ENCODE results near the gene LUZP2.

The LUZP2 gene

DNA sequence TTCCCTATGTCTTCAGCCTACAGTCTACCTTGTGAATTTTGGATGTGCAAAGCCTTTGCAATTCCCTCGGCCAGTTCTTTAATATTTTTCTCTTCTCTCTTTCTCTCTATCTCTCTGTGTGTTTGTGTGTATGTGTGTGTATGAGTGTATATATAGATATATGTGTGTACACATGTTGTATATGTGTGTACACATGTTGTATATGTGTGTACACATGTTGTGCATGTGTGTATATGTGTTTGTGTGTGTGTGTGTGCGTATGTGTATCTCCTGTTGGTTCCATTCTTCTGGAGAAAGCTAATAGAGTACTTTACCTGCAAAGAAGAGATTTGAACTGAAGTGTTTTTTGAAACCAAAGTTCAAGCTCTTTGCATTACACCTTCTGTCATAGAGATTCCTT is 155.0 kb downstream of the LUZP2 start:
- no peak overlapping the region for H3K4me3 ChIP-seq (ENCODE audit: control insufficient read depth, low read depth, low read length)
- TF ChIP-seq, protein P1, sequence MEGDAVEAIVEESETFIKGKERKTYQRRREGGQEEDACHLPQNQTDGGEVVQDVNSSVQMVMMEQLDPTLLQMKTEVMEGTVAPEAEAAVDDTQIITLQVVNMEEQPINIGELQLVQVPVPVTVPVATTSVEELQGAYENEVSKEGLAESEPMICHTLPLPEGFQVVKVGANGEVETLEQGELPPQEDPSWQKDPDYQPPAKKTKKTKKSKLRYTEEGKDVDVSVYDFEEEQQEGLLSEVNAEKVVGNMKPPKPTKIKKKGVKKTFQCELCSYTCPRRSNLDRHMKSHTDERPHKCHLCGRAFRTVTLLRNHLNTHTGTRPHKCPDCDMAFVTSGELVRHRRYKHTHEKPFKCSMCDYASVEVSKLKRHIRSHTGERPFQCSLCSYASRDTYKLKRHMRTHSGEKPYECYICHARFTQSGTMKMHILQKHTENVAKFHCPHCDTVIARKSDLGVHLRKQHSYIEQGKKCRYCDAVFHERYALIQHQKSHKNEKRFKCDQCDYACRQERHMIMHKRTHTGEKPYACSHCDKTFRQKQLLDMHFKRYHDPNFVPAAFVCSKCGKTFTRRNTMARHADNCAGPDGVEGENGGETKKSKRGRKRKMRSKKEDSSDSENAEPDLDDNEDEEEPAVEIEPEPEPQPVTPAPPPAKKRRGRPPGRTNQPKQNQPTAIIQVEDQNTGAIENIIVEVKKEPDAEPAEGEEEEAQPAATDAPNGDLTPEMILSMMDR (IDR thresholded peaks at IDR 0.05; ENCODE audit: control insufficient read depth, insufficient read depth, low read depth, low read length, missing control alignments): no peak
- no peak for DNase-seq (ENCODE audit: low read depth)

GRCh38 chr11:24653901-24654300 is 157.0 kb downstream of the LUZP2 start:
- DNase-seq (ENCODE audit: low read depth): no peak
- H3K4me3 ChIP-seq (ENCODE audit: control insufficient read depth, low read depth, low read length): no peak overlapping the region
- TF ChIP-seq, protein P1 (IDR thresholded peaks at IDR 0.05; ENCODE audit: control insufficient read depth, insufficient read depth, low read depth, low read length, missing control alignments): no peak

DNA sequence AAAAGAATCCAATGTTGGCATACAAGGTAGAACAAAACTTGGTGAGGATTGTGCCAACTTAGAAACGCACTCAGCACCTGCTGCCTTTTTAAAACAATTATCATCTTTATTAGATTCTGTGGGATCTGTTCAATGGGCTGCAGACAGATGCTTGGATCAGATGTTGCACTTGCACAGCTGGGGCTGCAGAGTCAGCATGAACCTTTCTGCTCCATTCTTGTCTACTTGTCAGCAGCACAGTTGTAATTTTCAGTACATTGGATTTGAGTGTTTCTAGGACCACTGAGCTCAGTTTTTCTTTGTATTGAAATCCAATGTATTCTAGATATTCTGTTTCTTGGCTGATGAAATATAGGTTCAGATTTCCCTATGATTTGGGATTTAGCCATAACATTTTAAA is 164.5 kb downstream of the LUZP2 start:
- TF ChIP-seq, protein P1 (IDR thresholded peaks at IDR 0.05; ENCODE audit: control insufficient read depth, insufficient read depth, low read depth, low read length, missing control alignments): no peak
- no peak overlapping the region for H3K4me3 ChIP-seq (ENCODE audit: control insufficient read depth, low read depth, low read length)
- no peak for DNase-seq (ENCODE audit: low read depth)

DNA sequence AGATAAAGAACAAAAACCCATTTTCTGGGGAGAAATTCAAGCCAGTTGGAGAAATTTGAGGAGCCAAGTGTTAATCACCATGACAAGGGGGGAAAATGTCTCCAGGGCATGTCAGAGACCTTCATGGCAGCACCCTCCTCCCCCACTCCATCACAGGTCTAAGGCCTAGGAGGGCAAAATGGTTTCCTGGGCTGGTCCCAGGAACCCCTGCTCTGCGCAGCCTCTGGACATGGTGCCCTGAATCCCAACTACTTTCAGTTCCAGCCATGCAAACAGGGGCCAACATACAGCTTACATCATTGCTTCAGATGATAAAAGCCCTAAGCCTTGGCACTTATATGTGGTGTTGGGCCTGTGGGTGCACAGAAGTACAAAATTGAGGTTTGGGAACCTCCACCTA is 167.5 kb downstream of the LUZP2 start:
- no peak for DNase-seq (ENCODE audit: low read depth)
- TF ChIP-seq, protein P1 (IDR thresholded peaks at IDR 0.05; ENCODE audit: control insufficient read depth, insufficient read depth, low read depth, low read length, missing control alignments): no peak
- H3K4me3 ChIP-seq (ENCODE audit: control insufficient read depth, low read depth, low read length): no peak overlapping the region

GRCh38 chr11:24667353-24667968 is 170.6 kb downstream of the LUZP2 start:
- TF ChIP-seq, protein P1 (IDR thresholded peaks at IDR 0.05; ENCODE audit: control insufficient read depth, insufficient read depth, low read depth, low read length, missing control alignments): no peak
- no peak for DNase-seq (ENCODE audit: low read depth)
- H3K4me3 ChIP-seq (ENCODE audit: control insufficient read depth, low read depth, low read length): no peak overlapping the region

DNA sequence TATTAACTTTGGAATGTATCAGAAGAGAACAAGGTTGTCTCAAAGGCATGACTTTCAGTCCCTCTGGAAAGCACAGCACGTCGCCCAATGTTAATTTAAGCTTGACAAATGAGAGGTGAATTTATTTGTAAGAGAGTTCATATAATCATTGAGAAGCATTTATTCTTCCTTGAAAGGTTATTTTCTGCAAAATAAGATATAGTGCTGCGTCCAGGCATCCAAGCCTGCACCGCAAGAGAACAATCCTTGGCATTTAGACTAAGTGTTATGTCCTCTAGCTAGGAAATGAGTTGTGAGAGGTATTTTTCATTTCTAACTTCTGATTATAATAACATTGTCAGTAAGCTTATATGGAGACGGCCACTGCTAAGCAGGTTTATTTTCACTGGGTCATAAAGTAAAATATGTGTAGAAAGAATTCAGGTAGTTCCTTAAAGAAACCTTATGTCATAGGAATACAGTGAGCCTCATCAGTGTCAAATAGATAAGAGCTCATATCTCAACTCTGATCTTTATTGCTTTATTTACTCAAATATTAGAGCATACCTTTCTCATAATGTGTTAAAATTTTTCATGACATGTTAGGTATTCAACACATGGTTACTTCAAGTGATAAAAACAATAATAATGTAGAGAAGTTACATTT is 182.0 kb downstream of the LUZP2 start:
- no peak for DNase-seq (ENCODE audit: low read depth)
- TF ChIP-seq, protein P1 (IDR thresholded peaks at IDR 0.05; ENCODE audit: control insufficient read depth, insufficient read depth, low read depth, low read length, missing control alignments): no peak
- no peak overlapping the region for H3K4me3 ChIP-seq (ENCODE audit: control insufficient read depth, low read depth, low read length)

Measured in AG09309 (cell line).